ENCODE measurements around the gene ACBD5. TPM values are rescaled to one million over a fixed set of nuclear protein-coding genes. Genes with fewer than 3 reads are reported as not detected.

ACBD5 gene
- total RNA-seq, 1 experiment from 2014 or later = 18.3 TPM

GRCh38 chr10:27256299-27257189 lies 15.9 kb upstream of the ACBD5 start:
- no peaks in the 10 kb centered on the region for H3K36me3 ChIP-seq (ENCODE audit: insufficient read depth, low read length)
- H3K27ac ChIP-seq (ENCODE audit: low read length) = no peak overlapping the region
- peaks cover 4% of the 10 kb centered on the region; the same call in 1 of the 2 replicates for H3K4me1 ChIP-seq (ENCODE audit: low read length)
- H2AFZ ChIP-seq (ENCODE audit: low read length) = no peak overlapping the region
- no peak for DNase-seq
- no peaks in the 10 kb centered on the region for H4K20me1 ChIP-seq (ENCODE audit: insufficient read depth, low read depth, low read length)
- H3K79me2 ChIP-seq (ENCODE audit: low read length) = no peaks in the 10 kb centered on the region
- no peaks in the 10 kb centered on the region for H3K9me2 ChIP-seq (replicated peaks; ENCODE audit: insufficient read depth, low read length)
- no peak overlapping the region for H3K9ac ChIP-seq (ENCODE audit: low read length)
- no peak overlapping the region for H3K4me3 ChIP-seq (ENCODE audit: low read length)
- H3K4me2 ChIP-seq (ENCODE audit: low read depth, low read length, poor library complexity, severe bottlenecking) = no peak overlapping the region
- H3K27me3 ChIP-seq (ENCODE audit: low read length) = no peaks in the 10 kb centered on the region
- no peaks in the 10 kb centered on the region for H3K9me3 ChIP-seq (ENCODE audit: low read length)

GRCh38 chr10:27253576-27253975 lies 13.0 kb upstream of the ACBD5 start:
- H3K9me2 ChIP-seq (replicated peaks; ENCODE audit: insufficient read depth, low read length) = no peaks in the 10 kb centered on the region
- no peak overlapping the region for H3K9ac ChIP-seq (ENCODE audit: low read length)
- no peaks in the 10 kb centered on the region for H3K79me2 ChIP-seq (ENCODE audit: low read length)
- no peaks in the 10 kb centered on the region for H4K20me1 ChIP-seq (ENCODE audit: insufficient read depth, low read depth, low read length)
- no peak for DNase-seq
- H2AFZ ChIP-seq (ENCODE audit: low read length) = no peak overlapping the region
- no peak overlapping the region for H3K4me2 ChIP-seq (ENCODE audit: low read depth, low read length, poor library complexity, severe bottlenecking)
- no peaks in the 10 kb centered on the region for H3K9me3 ChIP-seq (ENCODE audit: low read length)
- H3K36me3 ChIP-seq (ENCODE audit: insufficient read depth, low read length) = no peaks in the 10 kb centered on the region
- H3K27ac ChIP-seq (ENCODE audit: low read length) = no peak overlapping the region
- peaks cover 4% of the 10 kb centered on the region for H3K4me1 ChIP-seq (ENCODE audit: low read length)
- no peak overlapping the region for H3K4me3 ChIP-seq (ENCODE audit: low read length)
- no peaks in the 10 kb centered on the region for H3K27me3 ChIP-seq (ENCODE audit: low read length)

- Histone ChIP-seq H3K9me2 (replicated peaks; ENCODE audit: insufficient read depth, low read length) (no peaks in the 10 kb centered on the region), H3K27ac (ENCODE audit: low read length) (no peak overlapping the region), H3K4me1 (ENCODE audit: low read length) (peaks cover 15% of the 10 kb centered on the region), H2AFZ (ENCODE audit: low read length) (no peak overlapping the region; the same call in 1 of the 2 replicates), H3K9ac (ENCODE audit: low read length) (peak overlapping the region; percentile 80), H4K20me1 (ENCODE audit: insufficient read depth, low read depth, low read length) (no peaks in the 10 kb centered on the region), H3K36me3 (ENCODE audit: insufficient read depth, low read length) (no peaks in the 10 kb centered on the region), H3K4me2 (ENCODE audit: low read depth, low read length, poor library complexity, severe bottlenecking) (peak overlapping the region; percentile 56), H3K9me3 (ENCODE audit: low read length) (no peaks in the 10 kb centered on the region), H3K27me3 (ENCODE audit: low read length) (no peaks in the 10 kb centered on the region), H3K79me2 (ENCODE audit: low read length) (no peaks in the 10 kb centered on the region), H3K4me3 (ENCODE audit: low read length) (peak overlapping the region; percentile 70; the same call in 1 of the 2 replicates)
- peak; percentile 82 for DNase-seq
Observed at GRCh38 chr10:27252267-27253000, 11.8 kb upstream of the ACBD5 start.

GRCh38 chr10:27251554-27251953 lies 11.0 kb upstream of the ACBD5 start:
- DNase-seq = no peak
- Histone ChIP-seq H3K9ac (ENCODE audit: low read length) (no peak overlapping the region), H4K20me1 (ENCODE audit: insufficient read depth, low read depth, low read length) (no peaks in the 10 kb centered on the region), H3K36me3 (ENCODE audit: insufficient read depth, low read length) (no peaks in the 10 kb centered on the region), H2AFZ (ENCODE audit: low read length) (no peak overlapping the region), H3K4me3 (ENCODE audit: low read length) (no peak overlapping the region), H3K4me1 (ENCODE audit: low read length) (peaks cover 22% of the 10 kb centered on the region), H3K9me2 (replicated peaks; ENCODE audit: insufficient read depth, low read length) (no peaks in the 10 kb centered on the region), H3K27me3 (ENCODE audit: low read length) (no peaks in the 10 kb centered on the region), H3K9me3 (ENCODE audit: low read length) (no peaks in the 10 kb centered on the region), H3K79me2 (ENCODE audit: low read length) (no peaks in the 10 kb centered on the region), H3K27ac (ENCODE audit: low read length) (no peak overlapping the region), H3K4me2 (ENCODE audit: low read depth, low read length, poor library complexity, severe bottlenecking) (no peak overlapping the region)

- Histone ChIP-seq H3K4me2 (ENCODE audit: low read depth, low read length, poor library complexity, severe bottlenecking) (peak overlapping the region; percentile 23), H4K20me1 (ENCODE audit: insufficient read depth, low read depth, low read length) (no peaks in the 10 kb centered on the region), H3K36me3 (ENCODE audit: insufficient read depth, low read length) (no peaks in the 10 kb centered on the region), H3K9ac (ENCODE audit: low read length) (no peak overlapping the region), H3K9me3 (ENCODE audit: low read length) (no peaks in the 10 kb centered on the region), H3K27ac (ENCODE audit: low read length) (no peak overlapping the region), H3K4me1 (ENCODE audit: low read length) (peaks cover 35% of the 10 kb centered on the region), H3K27me3 (ENCODE audit: low read length) (no peaks in the 10 kb centered on the region), H3K4me3 (ENCODE audit: low read length) (no peak overlapping the region), H3K79me2 (ENCODE audit: low read length) (peaks cover 6% of the 10 kb centered on the region; the same call in 1 of the 2 replicates), H2AFZ (ENCODE audit: low read length) (no peak overlapping the region), H3K9me2 (replicated peaks; ENCODE audit: insufficient read depth, low read length) (no peaks in the 10 kb centered on the region)
- no peak for DNase-seq
Observed at GRCh38 chr10:27248215-27248614, 7.6 kb upstream of the ACBD5 start.

- Histone ChIP-seq H3K9ac (ENCODE audit: low read length) (no peak overlapping the region), H4K20me1 (ENCODE audit: insufficient read depth, low read depth, low read length) (no peaks in the 10 kb centered on the region), H3K27me3 (ENCODE audit: low read length) (no peaks in the 10 kb centered on the region), H3K4me1 (ENCODE audit: low read length) (peaks cover 36% of the 10 kb centered on the region), H3K9me3 (ENCODE audit: low read length) (no peaks in the 10 kb centered on the region), H3K4me3 (ENCODE audit: low read length) (no peak overlapping the region), H3K27ac (ENCODE audit: low read length) (no peak overlapping the region), H3K36me3 (ENCODE audit: insufficient read depth, low read length) (no peaks in the 10 kb centered on the region), H2AFZ (ENCODE audit: low read length) (no peak overlapping the region), H3K9me2 (replicated peaks; ENCODE audit: insufficient read depth, low read length) (no peaks in the 10 kb centered on the region), H3K79me2 (ENCODE audit: low read length) (peaks cover 8% of the 10 kb centered on the region; the same call in 1 of the 2 replicates), H3K4me2 (ENCODE audit: low read depth, low read length, poor library complexity, severe bottlenecking) (peak overlapping the region; percentile 11)
- DNase-seq = no peak
Observed at GRCh38 chr10:27247441-27247840, 6.8 kb upstream of the ACBD5 start.

GRCh38 chr10:27247006-27247405 lies 6.4 kb upstream of the ACBD5 start:
- Histone ChIP-seq H3K4me2 (ENCODE audit: low read depth, low read length, poor library complexity, severe bottlenecking) (peak overlapping the region; percentile 11), H4K20me1 (ENCODE audit: insufficient read depth, low read depth, low read length) (no peaks in the 10 kb centered on the region), H3K9me3 (ENCODE audit: low read length) (no peaks in the 10 kb centered on the region), H3K4me3 (ENCODE audit: low read length) (no peak overlapping the region), H3K36me3 (ENCODE audit: insufficient read depth, low read length) (no peaks in the 10 kb centered on the region), H3K4me1 (ENCODE audit: low read length) (peaks cover 33% of the 10 kb centered on the region), H3K27ac (ENCODE audit: low read length) (no peak overlapping the region), H2AFZ (ENCODE audit: low read length) (no peak overlapping the region), H3K9ac (ENCODE audit: low read length) (no peak overlapping the region), H3K27me3 (ENCODE audit: low read length) (no peaks in the 10 kb centered on the region), H3K79me2 (ENCODE audit: low read length) (peaks cover 8% of the 10 kb centered on the region; the same call in 1 of the 2 replicates), H3K9me2 (replicated peaks; ENCODE audit: insufficient read depth, low read length) (no peaks in the 10 kb centered on the region)
- no peak for DNase-seq

- no peaks in the 10 kb centered on the region for H3K9me2 ChIP-seq (replicated peaks; ENCODE audit: insufficient read depth, low read length)
- no peak for DNase-seq
- peaks cover 8% of the 10 kb centered on the region; the same call in 1 of the 2 replicates for H3K79me2 ChIP-seq (ENCODE audit: low read length)
- no peak overlapping the region for H3K4me2 ChIP-seq (ENCODE audit: low read depth, low read length, poor library complexity, severe bottlenecking)
- H4K20me1 ChIP-seq (ENCODE audit: insufficient read depth, low read depth, low read length) = no peaks in the 10 kb centered on the region
- H3K27ac ChIP-seq (ENCODE audit: low read length) = no peak overlapping the region
- no peak overlapping the region for H2AFZ ChIP-seq (ENCODE audit: low read length)
- no peaks in the 10 kb centered on the region for H3K36me3 ChIP-seq (ENCODE audit: insufficient read depth, low read length)
- peaks cover 37% of the 10 kb centered on the region for H3K4me1 ChIP-seq (ENCODE audit: low read length)
- H3K4me3 ChIP-seq (ENCODE audit: low read length) = no peak overlapping the region
- no peaks in the 10 kb centered on the region for H3K27me3 ChIP-seq (ENCODE audit: low read length)
- no peaks in the 10 kb centered on the region for H3K9me3 ChIP-seq (ENCODE audit: low read length)
- no peak overlapping the region for H3K9ac ChIP-seq (ENCODE audit: low read length)
Observed at GRCh38 chr10:27245836-27246235, 5.2 kb upstream of the ACBD5 start.
